Measurements from ENCODE around the gene CHD3.

- TF ChIP-seq CTCF (IDR thresholded peaks at IDR 0.05) = no peak
- TF ChIP-seq EZH2 (IDR thresholded peaks at IDR 0.05; ENCODE audit: borderline replicate concordance, insufficient read depth, low read depth, low read length, poor library complexity, severe bottlenecking) = no peak
Measured at GRCh38 chr17:7844292-7845154, 44.1 kb upstream of the CHD3 start.

Data from B cell (primary cell).